IMR-90 (cell line): ENCODE data around the gene RAD51B. TPM values are rescaled to one million over a fixed set of nuclear protein-coding genes. Genes with fewer than 3 reads are reported as not detected.

Source experiments
- ATAC-seq: fragments of 200-7000 bp; cut with Tn5 transposase; 2 replicates; pipeline ENCODE4 v1.9.1; 2020; ENCODE audit warnings: low read depth, mild to moderate bottlenecking, moderate library complexity
- BruUV-seq: library from RNA; stranded (reverse); fragments of 400-500 nt; replicated peaks from 2 replicates; lab custom pipeline; 2021; lab: Mats Ljungman, UMichigan
- CTCF ChIA-PET: fragments of 300-600 bp; formaldehyde crosslinking; extraction: SDS; loops from one replicate; lab custom pipeline; 2021; ENCODE audit warnings: antibody characterized with exemption; lab: Yijun Ruan, JAX
- POLR2A ChIA-PET: fragments of 300-600 bp; sonication (Branson Sonifier 250); formaldehyde crosslinking; loops from one replicate; lab custom pipeline; 2022; ENCODE audit warnings: antibody characterized with exemption; ENCODE audit not compliant: unreplicated experiment; lab: Charles Lee
- DNase-seq: peaks from one replicate; pipeline ENCODE4 v3.0.0; 2013
- H2AFZ ChIP-seq: replicated peaks from 2 replicates; pipeline ENCODE3; 2013; ENCODE audit warnings: low read length, mild to moderate bottlenecking; ENCODE audit not compliant: poor library complexity
- H2AK5ac ChIP-seq: 2 replicates; pipeline ENCODE4 v1.6.1; 2013; ENCODE audit warnings: low read depth, low read length, inconsistent platforms
- H2AK9ac ChIP-seq: replicated peaks from 2 replicates; pipeline ENCODE3; 2013; ENCODE audit warnings: mild to moderate bottlenecking, low read depth, low read length, moderate library complexity; ENCODE audit not compliant: poor library complexity
- H2BK120ac ChIP-seq: 2 replicates; pipeline ENCODE4 v1.6.1; 2013; ENCODE audit warnings: low read depth, low read length, inconsistent platforms
- H2BK15ac ChIP-seq: 3 replicates; pipeline ENCODE4 v1.6.1; 2013; ENCODE audit warnings: low read depth, low read length, inconsistent platforms
- H2BK20ac ChIP-seq: 2 replicates; pipeline ENCODE4 v1.6.1; 2013; ENCODE audit warnings: low read depth, mild to moderate bottlenecking, inconsistent platforms, low read length, moderate library complexity
- H2BK5ac ChIP-seq: 2 replicates; pipeline ENCODE4 v1.6.1; 2013; ENCODE audit warnings: mild to moderate bottlenecking, low read depth, low read length, inconsistent platforms; ENCODE audit not compliant: poor library complexity, severe bottlenecking
- H3K14ac ChIP-seq: replicated peaks from 2 replicates; pipeline ENCODE4 v1.6.1; 2013; ENCODE audit warnings: low read depth, low read length, inconsistent platforms
- H3K18ac ChIP-seq: 2 replicates; pipeline ENCODE4 v1.6.1; 2013; ENCODE audit warnings: low read depth, low read length, control low read depth
- H3K23ac ChIP-seq: 2 replicates; pipeline ENCODE4 v1.6.1; 2013; ENCODE audit warnings: low read depth, low read length, inconsistent platforms
- H3K27ac ChIP-seq: 2 replicates; pipeline ENCODE4 v1.5.1; 2013; ENCODE audit warnings: mild to moderate bottlenecking, control low read depth, low read length; ENCODE audit not compliant: insufficient read depth
- H3K27me3 ChIP-seq: 2 replicates; pipeline ENCODE4 v1.6.1; 2013; ENCODE audit warnings: low read length; ENCODE audit not compliant: control insufficient read depth, insufficient read depth
- H3K36me3 ChIP-seq: 2 replicates; pipeline ENCODE4 v1.6.1; 2013; ENCODE audit warnings: low read length, mixed read lengths; ENCODE audit not compliant: control insufficient read depth, insufficient read depth
- H3K4ac ChIP-seq: 2 replicates; pipeline ENCODE4 v1.6.1; 2013; ENCODE audit warnings: low read depth, low read length, inconsistent platforms
- H3K4me1 ChIP-seq: 2 replicates; pipeline ENCODE4 v1.6.1; 2013; ENCODE audit warnings: low read length, mixed read lengths; ENCODE audit not compliant: control insufficient read depth, insufficient read depth
- H3K4me2 ChIP-seq: 2 replicates; pipeline ENCODE4 v1.6.1; 2013; ENCODE audit warnings: low read depth, mild to moderate bottlenecking, control low read depth, low read length, moderate library complexity
- H3K4me3 ChIP-seq: 2 replicates; pipeline ENCODE4 v1.5.1; 2013; ENCODE audit warnings: low read depth, mild to moderate bottlenecking, control low read depth, low read length, moderate library complexity; ENCODE audit not compliant: insufficient read depth
- H3K56ac ChIP-seq: 2 replicates; pipeline ENCODE4 v1.6.1; 2013; ENCODE audit warnings: low read length, inconsistent platforms; ENCODE audit not compliant: insufficient read depth; ENCODE audit errors: extremely low read depth
- H3K79me1 ChIP-seq, 2 experiments: 2 replicates each; pipeline ENCODE4 v1.6.1; 2013; ENCODE audit warnings: low read length in 2 of 2, inconsistent platforms in 1 of 2, low read depth in 1 of 2
- H3K9ac ChIP-seq: 2 replicates; pipeline ENCODE4 v1.6.1; 2013; ENCODE audit warnings: low read depth, low read length, control low read depth
- H3K9me1 ChIP-seq: 2 replicates; pipeline ENCODE4 v1.6.1; 2013; ENCODE audit warnings: low read length, inconsistent platforms; ENCODE audit not compliant: insufficient read depth
- H3K9me3 ChIP-seq: 2 replicates; pipeline ENCODE4 v1.6.1; 2013; ENCODE audit warnings: low read length; ENCODE audit not compliant: control insufficient read depth, insufficient read depth
- H4K20me1 ChIP-seq: 2 replicates; pipeline ENCODE4 v1.6.1; 2013; ENCODE audit warnings: low read length, inconsistent platforms; ENCODE audit not compliant: insufficient read depth
- H4K5ac ChIP-seq: 2 replicates; pipeline ENCODE4 v1.6.1; 2013; ENCODE audit warnings: mild to moderate bottlenecking, low read depth, low read length, control low read depth
- H4K8ac ChIP-seq, 2 experiments: 2 replicates each; pipeline ENCODE4 v1.6.1; 2013; ENCODE audit warnings: low read depth in 2 of 2, low read length in 2 of 2, control low read depth in 1 of 2, inconsistent platforms in 1 of 2
- H4K91ac ChIP-seq: 2 replicates; pipeline ENCODE4 v1.6.1; 2013; ENCODE audit warnings: low read depth, low read length, inconsistent platforms; ENCODE audit not compliant: insufficient read depth
- MAFK ChIP-seq: IDR thresholded peaks from 2 replicates; pipeline ENCODE4 v1.6.1; 2012; ENCODE audit warnings: low read depth, low read length, improper control_type of control experiment
- MAZ ChIP-seq: IDR thresholded peaks from 2 replicates; pipeline ENCODE4 v1.6.1; 2012; ENCODE audit warnings: low read depth, mild to moderate bottlenecking, low read length, improper control_type of control experiment, moderate library complexity, borderline replicate concordance
- POLR2A ChIP-seq: IDR thresholded peaks from 2 replicates; pipeline ENCODE4 v1.6.1; 2012; ENCODE audit warnings: mild to moderate bottlenecking, low read depth, low read length
- RCOR1 ChIP-seq: IDR thresholded peaks from 2 replicates; pipeline ENCODE4 v1.6.1; 2012; ENCODE audit warnings: mild to moderate bottlenecking, low read length, improper control_type of control experiment; ENCODE audit not compliant: insufficient replicate concordance
- SMC3 ChIP-seq: fragments of 150-350 bp; IDR thresholded peaks from 2 replicates; pipeline ENCODE4 v1.6.1; 2016; ENCODE audit warnings: low read depth, mild to moderate bottlenecking, antibody characterized with exemption, low read length, moderate library complexity
- USF2 ChIP-seq: fragments of 150-350 bp; IDR thresholded peaks from 2 replicates; pipeline ENCODE4 v1.6.1; 2017; ENCODE audit warnings: mild to moderate bottlenecking, antibody characterized with exemption, low read length, low read depth
- WGBS, 2 experiments: methylation state at CpG; one replicate each; pipeline versions ENCODE4 v1.1.5 to v1.1.7; 2013; ENCODE audit warnings: missing lambda C conversion rate in 2 of 2; ENCODE audit not compliant: insufficient read length in 1 of 2; ENCODE audit errors: extremely low coverage in 2 of 2; 5-methylcytosine and 5-hydroxymethylcytosine counted together
- dilution Hi-C: fragments of 300-500 bp; cut with HindIII; formaldehyde crosslinking; loops from one replicate; pipeline ENCODE4 v1.14.3; 2018; ENCODE audit warnings: low sequenced_read_pairs; ENCODE audit not compliant: unreplicated experiment
- in situ Hi-C: fragments of 300-500 bp; cut with MboI; formaldehyde crosslinking; loops from 3 replicates; pipeline ENCODE4 v1.14.3; 2019; ENCODE audit warnings: low sequenced_read_pairs, inconsistent platforms, mixed read lengths
- intact Hi-C: fragments of 100-400 bp; cut with micrococcal nuclease; formaldehyde crosslinking; loops from 2 replicates; pipeline ENCODE4 v1.10.0; 2022
- polyA plus RNA-seq, 3 experiments: library from polyadenylated mRNA; depleted of rRNA; stranded (reverse); fragments of >200 nt; gene quantifications; 2 replicates each; pipeline ENCODE4 v1.2.3, GENCODE V29; 2012; ENCODE audit warnings: low replicate concordance in 1 of 3
- total RNA-seq: library from RNA; depleted of rRNA; stranded (reverse); fragments of >200 nt; gene quantifications from 2 replicates; pipeline ENCODE4 v1.2.3, GENCODE V29; 2012

Gene RAD51B
- total and polyA plus RNA-seq, 2 of the 4 experiments (the other 2 are of a cell fraction): 5.1 to 18.8 TPM

DNA sequence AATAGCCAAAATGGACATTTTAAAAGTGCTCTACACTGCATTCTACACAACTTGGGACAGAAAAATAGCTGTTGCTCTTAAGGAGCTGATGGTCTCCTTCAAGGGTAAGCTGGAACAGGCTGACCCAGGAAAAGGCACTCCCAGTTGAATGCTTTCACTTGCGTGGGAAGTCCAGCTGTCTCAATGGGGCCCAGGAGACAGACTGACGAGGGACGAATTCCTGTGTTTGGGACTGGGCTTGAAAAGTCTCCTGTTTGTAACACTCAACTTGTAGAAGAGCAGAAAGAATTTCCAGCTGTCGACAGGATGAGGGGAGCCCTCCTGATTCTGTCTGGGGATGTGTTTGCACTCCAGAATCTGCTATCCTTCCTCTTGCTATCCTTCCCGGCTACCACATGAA lies 792.5 kb downstream of the RAD51B start:
- peaks cover 8% of the 10 kb centered on the region for H3K9me1 ChIP-seq
- H2AK9ac ChIP-seq: no peak overlapping the region
- intact Hi-C loops: no loop called here
- BruUV-seq: no TSS peak
- peak overlapping the region; percentile 47 for H3K4ac ChIP-seq
- ChIA-PET POLR2A (no interaction called here), CTCF (interaction anchor here (0.7 kb wide), 1 partner anchor 9 kb away, joined by 3 read pairs; no protein-coding TSS in a partner anchor)
- no CpG with 5 or more reads among the region's 5 CpGs for WGBS, 2 experiments
- H3K56ac ChIP-seq: no peak overlapping the region
- ATAC-seq (no peak), DNase-seq (peak; percentile 29)
- H3K4me2 ChIP-seq: no peak overlapping the region
- no peaks in the 10 kb centered on the region for H3K27me3 ChIP-seq
- peaks cover 4% of the 10 kb centered on the region for H3K9me3 ChIP-seq
- H2AK5ac ChIP-seq: no peak overlapping the region
- H3K14ac ChIP-seq: peak overlapping the region; percentile 8; the same call in 1 of the 2 replicates
- peak overlapping the region; percentile 61 for H2AFZ ChIP-seq
- H4K91ac ChIP-seq: peak overlapping the region; percentile 21; the same call in 1 of the 2 replicates
- H4K20me1 ChIP-seq: no peaks in the 10 kb centered on the region
- H2BK120ac ChIP-seq: peak overlapping the region; percentile 52
- TF ChIP-seq MAFK: no peak
- TF ChIP-seq USF2: no peak
- no peak for TF ChIP-seq RCOR1
- no peak for TF ChIP-seq SMC3
- no peak for TF ChIP-seq MAZ
- TF ChIP-seq POLR2A: no peak
- peak overlapping the region; percentile 27; the same call in 1 of the 2 replicates for H2BK20ac ChIP-seq
- H4K5ac ChIP-seq: 0 out of 2 replicates have a peak overlapping the region, but pooled peaks have one; percentile 26
- peaks cover 0 to 5% of the 10 kb centered on the region in 2 experiments; a peak in 1 of 4 replicates for H3K79me1 ChIP-seq
- dilution Hi-C loops: no loop called here
- no peak overlapping the region; the same call in 1 of the 2 replicates for H3K27ac ChIP-seq
- H3K18ac ChIP-seq: peak overlapping the region; percentile 68; the same call in 1 of the 2 replicates
- H2BK5ac ChIP-seq: peak overlapping the region; percentile 5
- H2BK15ac ChIP-seq: peak overlapping the region; percentile 42; the same call in 2 of the 3 replicates
- H3K36me3 ChIP-seq: no peaks in the 10 kb centered on the region
- no peak overlapping the region for H3K4me3 ChIP-seq
- in situ Hi-C loops: no loop called here
- H4K8ac ChIP-seq: peak overlapping the region in 1 of 2 experiments; percentile 24; a peak in 1 of 4 replicates
- H3K9ac ChIP-seq: no peak overlapping the region
- H3K4me1 ChIP-seq: peaks cover 14% of the 10 kb centered on the region
- 0 out of 2 replicates have a peak overlapping the region, but pooled peaks have one; percentile 1 for H3K23ac ChIP-seq
